Measurements from ENCODE around the gene TMEM131. TPM values are rescaled to one million over a fixed set of nuclear protein-coding genes. Genes with fewer than 3 reads are reported as not detected.
"Not testable (repeated sequence)": the region's sequence is repeated elsewhere in the genome, so short reads cannot be mapped to it uniquely, and the experiment has no call there.

TMEM131 gene
- total RNA-seq, 6 experiments from 2014 or later: 39.2 to 49.5 (median 45.1) TPM

DNA sequence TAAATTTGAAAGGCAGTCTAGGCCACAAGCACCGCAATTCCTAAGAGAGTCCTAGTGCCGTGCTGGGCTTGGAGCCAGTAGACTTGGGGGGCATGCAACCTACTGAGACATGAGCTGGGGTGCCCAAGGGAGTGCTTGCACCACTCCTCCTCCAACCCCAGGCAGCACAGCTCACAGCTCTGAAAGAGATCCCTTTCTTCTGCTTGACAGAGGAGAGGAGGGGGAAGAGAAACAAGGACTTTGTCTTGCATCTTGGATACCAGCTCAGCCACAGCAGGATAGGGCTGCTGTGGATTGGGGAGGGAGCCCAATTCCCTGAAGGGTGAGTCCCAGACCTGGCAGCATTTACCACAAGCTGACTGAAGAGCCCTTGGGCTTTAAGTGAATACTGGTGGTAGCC, 134.6 kb downstream of the TMEM131 start:
- no peaks in the 10 kb centered on the region; the same call in 1 of the 2 replicates for H3K27me3 Mint-ChIP-seq (ENCODE audit: insufficient read depth)
- H3K36me3 Mint-ChIP-seq (ENCODE audit: low read depth): peaks cover 36% of the 10 kb centered on the region
- no peak overlapping the region for H3K4me3 Mint-ChIP-seq
- DNase-seq: no peak
- H3K27ac Mint-ChIP-seq: no peak overlapping the region
- TF ChIP-seq, protein P1, sequence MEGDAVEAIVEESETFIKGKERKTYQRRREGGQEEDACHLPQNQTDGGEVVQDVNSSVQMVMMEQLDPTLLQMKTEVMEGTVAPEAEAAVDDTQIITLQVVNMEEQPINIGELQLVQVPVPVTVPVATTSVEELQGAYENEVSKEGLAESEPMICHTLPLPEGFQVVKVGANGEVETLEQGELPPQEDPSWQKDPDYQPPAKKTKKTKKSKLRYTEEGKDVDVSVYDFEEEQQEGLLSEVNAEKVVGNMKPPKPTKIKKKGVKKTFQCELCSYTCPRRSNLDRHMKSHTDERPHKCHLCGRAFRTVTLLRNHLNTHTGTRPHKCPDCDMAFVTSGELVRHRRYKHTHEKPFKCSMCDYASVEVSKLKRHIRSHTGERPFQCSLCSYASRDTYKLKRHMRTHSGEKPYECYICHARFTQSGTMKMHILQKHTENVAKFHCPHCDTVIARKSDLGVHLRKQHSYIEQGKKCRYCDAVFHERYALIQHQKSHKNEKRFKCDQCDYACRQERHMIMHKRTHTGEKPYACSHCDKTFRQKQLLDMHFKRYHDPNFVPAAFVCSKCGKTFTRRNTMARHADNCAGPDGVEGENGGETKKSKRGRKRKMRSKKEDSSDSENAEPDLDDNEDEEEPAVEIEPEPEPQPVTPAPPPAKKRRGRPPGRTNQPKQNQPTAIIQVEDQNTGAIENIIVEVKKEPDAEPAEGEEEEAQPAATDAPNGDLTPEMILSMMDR (IDR thresholded peaks at IDR 0.05): no peak
- H3K4me1 Mint-ChIP-seq (ENCODE audit: low read depth): no peaks in the 10 kb centered on the region
- H3K9me3 Mint-ChIP-seq: no peaks in the 10 kb centered on the region

DNA sequence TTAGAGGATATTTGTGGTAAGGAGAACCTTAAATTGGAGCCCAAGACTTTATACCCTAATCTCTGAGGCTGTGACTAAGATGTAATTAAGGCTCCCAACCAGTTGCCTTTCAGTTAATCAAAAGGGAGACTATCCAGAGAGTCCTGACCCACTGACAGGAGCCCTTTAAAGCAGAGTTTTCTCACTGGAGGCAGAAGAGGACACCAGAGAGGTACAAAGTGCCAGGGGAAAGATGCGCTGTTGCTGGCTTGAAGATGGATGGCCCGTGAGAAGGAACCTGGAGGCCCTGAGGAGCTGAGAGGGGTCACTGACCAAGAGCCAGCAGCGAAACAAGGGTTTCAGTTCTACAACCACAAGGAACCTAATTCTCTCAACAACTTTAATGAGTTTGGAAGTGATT, 137.3 kb downstream of the TMEM131 start:
- Mint-ChIP-seq H3K4me1 (ENCODE audit: low read depth) (peaks cover 3% of the 10 kb centered on the region; the same call in 1 of the 2 replicates), H3K27ac (no peak overlapping the region), H3K36me3 (ENCODE audit: low read depth) (peaks cover 25% of the 10 kb centered on the region), H3K4me3 (no peak overlapping the region), H3K27me3 (ENCODE audit: insufficient read depth) (no peaks in the 10 kb centered on the region; the same call in 1 of the 2 replicates), H3K9me3 (no peaks in the 10 kb centered on the region)
- DNase-seq: no peak
- TF ChIP-seq, protein P1 (IDR thresholded peaks at IDR 0.05): no peak

DNA sequence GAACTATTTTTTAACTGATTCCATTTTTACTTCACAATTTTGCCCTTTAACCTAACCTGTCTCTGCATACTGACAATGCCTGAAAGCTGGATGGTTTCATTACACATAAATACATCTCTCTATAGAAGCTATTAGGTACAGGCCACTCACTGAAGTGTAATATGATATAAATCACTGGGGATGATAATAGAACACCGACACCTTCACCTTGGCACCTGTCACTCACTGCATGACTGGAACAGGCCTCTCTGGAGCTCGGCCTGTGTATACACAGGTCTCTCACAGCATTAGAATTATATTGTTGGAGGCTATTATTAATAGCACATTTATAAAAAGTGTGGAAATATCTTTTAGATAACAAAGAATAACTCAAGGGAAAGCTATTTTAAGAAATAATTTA, 138.2 kb downstream of the TMEM131 start:
- H3K36me3 Mint-ChIP-seq (ENCODE audit: low read depth): peaks cover 24% of the 10 kb centered on the region
- no peak overlapping the region for H3K4me3 Mint-ChIP-seq
- H3K27me3 Mint-ChIP-seq (ENCODE audit: insufficient read depth): no peaks in the 10 kb centered on the region; the same call in 1 of the 2 replicates
- H3K27ac Mint-ChIP-seq: no peak overlapping the region
- TF ChIP-seq, protein P1 (IDR thresholded peaks at IDR 0.05): no peak
- no peak for DNase-seq
- no peaks in the 10 kb centered on the region for H3K9me3 Mint-ChIP-seq
- H3K4me1 Mint-ChIP-seq (ENCODE audit: low read depth): peaks cover 12% of the 10 kb centered on the region

DNA sequence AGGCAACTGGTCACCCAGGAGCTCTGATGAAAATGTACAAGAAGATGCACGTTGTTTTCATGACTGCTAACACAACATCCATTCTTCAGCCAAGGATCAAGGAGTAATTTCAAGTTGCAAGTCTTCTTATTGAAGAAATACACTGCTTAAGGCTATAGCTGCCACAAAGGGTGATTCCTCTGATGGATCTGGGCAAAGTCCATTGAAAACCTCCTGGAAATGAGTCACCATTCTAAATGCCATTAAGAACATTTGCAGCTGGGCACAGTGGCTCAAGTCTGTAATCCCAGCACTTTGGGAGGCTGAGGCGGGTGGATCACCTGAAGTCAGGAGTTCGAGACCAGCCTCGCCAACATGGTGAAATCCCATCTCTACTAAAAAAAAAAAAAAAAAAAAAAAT, 142.7 kb downstream of the TMEM131 start:
- H3K4me3 Mint-ChIP-seq; H3K27ac Mint-ChIP-seq; H3K9me3 Mint-ChIP-seq; H3K27me3 Mint-ChIP-seq (ENCODE audit: insufficient read depth): not testable (repeated sequence)
- peaks cover 30% of the 10 kb centered on the region for H3K4me1 Mint-ChIP-seq (ENCODE audit: low read depth)
- peaks cover 10% of the 10 kb centered on the region; the same call in 1 of the 2 replicates for H3K36me3 Mint-ChIP-seq (ENCODE audit: low read depth)
- peak; percentile 9 for DNase-seq

DNA sequence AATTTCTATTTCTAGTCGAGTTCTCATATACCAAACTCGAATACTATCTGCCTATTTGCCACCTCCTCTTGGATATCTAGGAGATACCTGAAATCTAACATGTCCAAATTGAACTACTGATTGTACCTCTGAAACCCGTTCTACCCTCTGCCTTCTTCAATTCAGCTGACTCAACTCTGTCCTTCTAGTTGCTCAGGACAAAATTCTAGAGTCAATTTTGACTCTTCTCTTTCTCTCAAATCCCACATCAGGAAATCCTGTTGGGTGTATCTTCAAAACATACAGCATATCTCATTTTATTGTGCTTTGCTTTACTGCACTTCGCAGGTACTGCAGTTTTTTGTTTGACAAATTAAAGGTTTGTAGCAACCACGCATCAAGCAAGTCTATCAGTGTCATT, 144.6 kb downstream of the TMEM131 start:
- no peak overlapping the region for H3K4me3 Mint-ChIP-seq
- TF ChIP-seq, protein P1 (IDR thresholded peaks at IDR 0.05): no peak
- H3K9me3 Mint-ChIP-seq: no peaks in the 10 kb centered on the region
- no peaks in the 10 kb centered on the region for H3K27me3 Mint-ChIP-seq (ENCODE audit: insufficient read depth)
- no peak for DNase-seq
- H3K4me1 Mint-ChIP-seq (ENCODE audit: low read depth): peaks cover 30% of the 10 kb centered on the region
- H3K27ac Mint-ChIP-seq: no peak overlapping the region
- H3K36me3 Mint-ChIP-seq (ENCODE audit: low read depth): peaks cover 10% of the 10 kb centered on the region; the same call in 1 of the 2 replicates

DNA sequence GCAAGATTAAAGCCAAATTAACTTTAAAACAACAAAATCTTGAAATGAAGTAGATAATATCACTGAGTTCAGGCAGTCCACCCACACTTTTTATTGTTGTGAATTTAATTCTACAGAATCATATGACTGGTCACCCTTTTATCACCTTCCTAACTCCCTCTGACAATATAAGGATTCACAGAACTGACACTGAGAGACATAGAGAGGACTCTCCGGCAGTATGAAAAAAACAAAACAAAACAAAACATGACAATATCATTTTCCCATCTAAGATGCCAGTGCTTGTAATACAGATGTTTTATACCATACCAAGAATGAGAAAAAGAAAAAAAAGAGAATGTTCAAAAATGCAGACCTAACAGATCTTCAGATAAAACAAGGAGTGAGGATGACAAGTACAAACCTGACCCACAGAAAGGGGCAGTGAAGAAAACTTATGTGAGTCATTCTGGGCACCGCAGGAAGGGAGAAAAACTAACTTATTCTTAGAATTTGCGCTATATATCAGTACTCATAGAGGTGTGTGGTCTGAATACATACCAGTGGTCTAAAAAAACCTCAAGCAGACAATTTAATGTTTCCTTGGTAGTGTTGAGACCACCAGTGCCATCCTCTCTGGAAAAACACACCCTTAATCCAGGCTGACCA, 145.7 kb downstream of the TMEM131 start:
- peaks cover 30% of the 10 kb centered on the region for H3K4me1 Mint-ChIP-seq (ENCODE audit: low read depth)
- no peak overlapping the region for H3K4me3 Mint-ChIP-seq
- H3K27ac Mint-ChIP-seq: no peak overlapping the region
- no peaks in the 10 kb centered on the region for H3K9me3 Mint-ChIP-seq
- no peaks in the 10 kb centered on the region for H3K27me3 Mint-ChIP-seq (ENCODE audit: insufficient read depth)
- TF ChIP-seq, protein P1 (IDR thresholded peaks at IDR 0.05): no peak
- DNase-seq: no peak
- peaks cover 10% of the 10 kb centered on the region; the same call in 1 of the 2 replicates for H3K36me3 Mint-ChIP-seq (ENCODE audit: low read depth)
